AG04450 (cell line): ENCODE measurements around the gene CRELD2. TPM values are rescaled to one million over a fixed set of nuclear protein-coding genes. Genes with fewer than 3 reads are reported as not detected.

ENCODE experiments used
- CTCF ChIA-PET: fragments of 300-600, 350-600 bp; formaldehyde crosslinking; extraction: SDS; loops from one replicate; lab custom pipeline; 2022; ENCODE audit warnings: antibody characterized with exemption, inconsistent platforms; lab: Charles Lee
- POLR2A ChIA-PET: fragments of 350-600 bp; formaldehyde crosslinking; extraction: SDS; loops from one replicate; lab custom pipeline; 2021; ENCODE audit warnings: antibody characterized with exemption, inconsistent platforms; lab: Yijun Ruan, JAX
- DNase-seq: peaks from one replicate; pipeline ENCODE4 v3.0.0-alpha.2; 2011; ENCODE audit warnings: low read depth, low spot score
- H3K27ac ChIP-seq: one replicate; pipeline ENCODE4 v1.5.1; 2012; ENCODE audit warnings: low read depth, low read length, control low read depth
- H3K27me3 ChIP-seq: one replicate; pipeline ENCODE4 v1.6.0; 2012; ENCODE audit warnings: low read length; ENCODE audit not compliant: control insufficient read depth, insufficient read depth
- H3K4me3 ChIP-seq: 2 replicates; pipeline ENCODE4 v1.5.1; 2011; ENCODE audit warnings: mild to moderate bottlenecking, low read depth, low read length, control low read depth
- H3K9me3 ChIP-seq: 2 replicates; pipeline ENCODE4 v1.5.1; 2012; ENCODE audit warnings: low read length; ENCODE audit not compliant: control insufficient read depth, insufficient read depth
- polyA plus RNA-seq: library from polyadenylated mRNA; depleted of rRNA; stranded (reverse); fragments of >200 nt; gene quantifications from 2 replicates; pipeline ENCODE4 v1.2.3, GENCODE V29; 2011
- TF ChIP-seq, protein P1 (sequence below): IDR thresholded peaks from 2 replicates; pipeline ENCODE4 v1.5.1; 2011; ENCODE audit warnings: low read depth, low read length, control low read depth, inconsistent platforms

Gene CRELD2
- polyA plus RNA-seq, 1 experiment, result 31.6 TPM

DNA sequence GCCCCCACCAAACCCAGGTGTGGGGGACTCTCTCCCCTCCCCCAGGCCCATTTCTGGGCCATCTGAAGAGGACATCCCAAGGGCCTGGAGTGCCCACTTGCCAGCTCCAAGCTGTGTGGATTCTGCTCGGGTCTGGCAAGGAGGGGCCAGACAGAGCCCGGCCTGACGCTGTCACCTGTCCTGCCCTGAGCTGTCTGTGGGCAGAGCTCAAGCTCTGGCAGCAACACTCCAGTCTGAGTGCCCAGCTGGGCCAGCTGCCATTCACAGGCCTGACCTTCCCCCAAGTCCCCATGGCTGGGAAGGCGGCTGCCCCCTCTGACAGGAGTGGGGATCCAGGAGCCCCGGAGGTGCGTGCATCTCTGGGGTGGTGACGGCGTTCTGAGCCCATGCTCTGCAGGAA is 35.9 kb downstream of the CRELD2 start:
- ChIA-PET POLR2A (no interaction called here), CTCF (no interaction called here)
- TF ChIP-seq, protein P1, sequence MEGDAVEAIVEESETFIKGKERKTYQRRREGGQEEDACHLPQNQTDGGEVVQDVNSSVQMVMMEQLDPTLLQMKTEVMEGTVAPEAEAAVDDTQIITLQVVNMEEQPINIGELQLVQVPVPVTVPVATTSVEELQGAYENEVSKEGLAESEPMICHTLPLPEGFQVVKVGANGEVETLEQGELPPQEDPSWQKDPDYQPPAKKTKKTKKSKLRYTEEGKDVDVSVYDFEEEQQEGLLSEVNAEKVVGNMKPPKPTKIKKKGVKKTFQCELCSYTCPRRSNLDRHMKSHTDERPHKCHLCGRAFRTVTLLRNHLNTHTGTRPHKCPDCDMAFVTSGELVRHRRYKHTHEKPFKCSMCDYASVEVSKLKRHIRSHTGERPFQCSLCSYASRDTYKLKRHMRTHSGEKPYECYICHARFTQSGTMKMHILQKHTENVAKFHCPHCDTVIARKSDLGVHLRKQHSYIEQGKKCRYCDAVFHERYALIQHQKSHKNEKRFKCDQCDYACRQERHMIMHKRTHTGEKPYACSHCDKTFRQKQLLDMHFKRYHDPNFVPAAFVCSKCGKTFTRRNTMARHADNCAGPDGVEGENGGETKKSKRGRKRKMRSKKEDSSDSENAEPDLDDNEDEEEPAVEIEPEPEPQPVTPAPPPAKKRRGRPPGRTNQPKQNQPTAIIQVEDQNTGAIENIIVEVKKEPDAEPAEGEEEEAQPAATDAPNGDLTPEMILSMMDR, result no peak
- no peak for DNase-seq
- H3K27ac ChIP-seq, result no peak overlapping the region
- H3K27me3 ChIP-seq, result no peaks in the 10 kb centered on the region
- H3K9me3 ChIP-seq, result no peaks in the 10 kb centered on the region; the same call in 1 of the 2 replicates
- H3K4me3 ChIP-seq, result no peak overlapping the region

DNA sequence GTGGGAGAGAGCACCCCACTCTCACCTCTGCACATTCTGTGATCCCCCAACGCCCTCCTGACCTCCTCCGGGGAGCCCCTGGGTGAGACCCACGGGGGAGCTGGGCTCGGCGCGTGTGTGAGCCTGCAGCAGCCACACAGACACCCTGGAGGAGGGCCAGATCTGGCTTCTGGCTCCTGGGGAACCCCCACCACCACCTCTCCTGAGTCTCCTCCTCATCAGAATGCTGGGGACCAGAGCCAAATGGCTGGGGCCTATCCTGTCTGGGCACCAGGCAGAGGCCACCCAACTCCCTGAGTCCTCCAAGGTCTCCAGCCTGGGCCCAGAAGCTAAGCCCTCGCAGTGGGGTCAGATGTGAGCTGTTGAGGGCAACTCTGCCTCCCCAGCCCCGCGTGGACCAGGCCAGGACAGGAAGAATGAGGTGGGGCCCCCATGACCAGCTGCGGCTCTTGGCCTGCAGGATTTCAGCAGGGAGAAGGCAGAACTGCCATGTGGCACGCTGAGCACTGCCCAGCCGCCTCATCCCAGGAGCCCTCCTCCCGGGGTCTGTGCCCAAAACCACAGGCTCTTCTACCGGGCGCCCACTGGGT is 36.7 kb downstream of the CRELD2 start:
- CTCF ChIA-PET, result no interaction called here

DNA sequence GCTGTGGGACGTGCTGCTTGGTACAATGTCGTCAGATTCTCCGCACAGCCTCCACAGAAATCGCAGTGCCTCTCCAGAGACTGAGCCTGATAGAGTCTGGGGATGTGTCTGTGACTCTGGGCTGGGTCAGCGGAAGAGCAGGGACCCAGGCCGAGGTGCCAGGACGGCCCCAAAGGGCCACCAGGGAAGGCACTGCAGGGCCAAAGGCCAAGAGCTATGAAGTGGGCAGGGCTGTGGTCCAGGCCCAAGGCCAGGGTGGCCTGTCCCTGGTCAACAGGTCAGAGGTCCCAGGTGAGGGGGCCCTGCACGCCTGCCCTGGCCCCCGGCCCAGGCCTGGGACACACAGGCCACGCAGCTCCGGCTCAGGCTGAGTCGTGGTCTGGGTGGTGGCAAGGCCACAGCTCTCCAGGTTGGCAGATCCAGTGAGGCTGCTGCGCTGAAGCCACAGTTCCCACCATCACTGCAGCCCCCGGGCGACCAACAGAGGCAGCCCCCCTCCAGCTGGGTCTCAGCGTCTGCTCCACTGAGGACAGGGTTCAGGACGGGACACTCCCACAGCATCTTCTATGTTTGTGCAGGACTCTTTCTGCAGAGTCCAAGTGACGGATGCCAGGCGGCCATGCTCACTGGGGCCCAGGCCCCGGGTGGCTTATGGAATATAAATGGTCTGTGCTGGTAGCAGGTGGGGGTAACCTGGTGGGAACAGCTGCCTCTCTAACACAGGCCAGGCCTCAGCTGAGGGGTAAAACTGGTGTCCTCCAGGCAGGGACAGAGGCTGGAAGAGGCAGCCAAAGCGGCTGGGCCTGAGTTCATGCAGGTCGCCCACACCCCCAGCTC is 37.4 kb downstream of the CRELD2 start:
- no peak for DNase-seq
- POLR2A ChIA-PET, result no interaction called here
- Histone ChIP-seq H3K27me3 (no peaks in the 10 kb centered on the region), H3K27ac (no peak overlapping the region), H3K4me3 (no peak overlapping the region), H3K9me3 (no peaks in the 10 kb centered on the region; the same call in 1 of the 2 replicates)
- CTCF ChIA-PET, result no interaction called here
- TF ChIP-seq, protein P1, result no peak

More for the DNA sequence above, 36.7 kb downstream of the CRELD2 start:
- TF ChIP-seq, protein P1, result no peak
- DNase-seq, result no peak
- POLR2A ChIA-PET, result no interaction called here
- H3K4me3 ChIP-seq, result no peak overlapping the region
- H3K27me3 ChIP-seq, result no peaks in the 10 kb centered on the region
- no peaks in the 10 kb centered on the region; the same call in 1 of the 2 replicates for H3K9me3 ChIP-seq
- no peak overlapping the region for H3K27ac ChIP-seq

DNA sequence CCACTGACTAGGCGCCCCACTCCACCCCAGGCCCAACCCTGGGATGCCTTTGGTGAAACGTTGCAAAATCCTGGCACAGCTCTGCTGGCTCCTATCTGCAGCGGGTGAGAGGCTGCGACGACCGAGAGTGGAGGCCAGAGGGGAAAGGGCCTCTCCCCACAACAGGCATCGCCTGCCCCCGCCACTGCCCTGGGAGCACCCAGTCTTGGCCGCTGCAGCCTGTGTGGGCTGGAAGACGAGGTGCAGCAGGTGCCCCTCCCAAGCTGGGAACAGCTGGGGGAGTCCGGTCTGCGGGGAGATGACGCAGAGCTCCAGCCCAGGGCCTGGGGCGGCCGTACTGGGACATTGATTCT is 38.0 kb downstream of the CRELD2 start:
- CTCF ChIA-PET, result no interaction called here
- H3K9me3 ChIP-seq, result no peaks in the 10 kb centered on the region; the same call in 1 of the 2 replicates
- TF ChIP-seq, protein P1, result no peak
- POLR2A ChIA-PET, result no interaction called here
- H3K4me3 ChIP-seq, result no peak overlapping the region
- no peaks in the 10 kb centered on the region for H3K27me3 ChIP-seq
- DNase-seq, result no peak
- no peak overlapping the region for H3K27ac ChIP-seq
